Smooth muscle cell (in vitro differentiated cells): ENCODE measurements around the gene PRR9. TPM values are rescaled to one million over a fixed set of nuclear protein-coding genes. Genes with fewer than 3 reads are reported as not detected.

ENCODE experiments used
- DNase-seq: peaks from one replicate; lab custom pipeline; 2025; ENCODE audit not compliant: unreplicated experiment; lab: John Stamatoyannopoulos, UW
- H2AFZ ChIP-seq: fragments of 200-600 bp; sonication (generic); 2 replicates; pipeline ENCODE4 v1.6.0; 2016; ENCODE audit warnings: antibody characterized with exemption, low read depth, mild to moderate bottlenecking
- H3F3A ChIP-seq: fragments of 200-600 bp; sonication (generic); 2 replicates; pipeline ENCODE4 v1.6.0; 2017; ENCODE audit warnings: antibody characterized with exemption, low read depth
- H3K27ac ChIP-seq: fragments of 200-600 bp; sonication (generic); 2 replicates; pipeline ENCODE4 v1.5.1; 2016; ENCODE audit warnings: low read depth, mild to moderate bottlenecking
- H3K27me3 ChIP-seq: fragments of 200-600 bp; sonication (generic); 2 replicates; pipeline ENCODE4 v1.6.1; 2016; ENCODE audit warnings: low read depth, mild to moderate bottlenecking
- H3K36me3 ChIP-seq: fragments of 200-600 bp; sonication (generic); 2 replicates; pipeline ENCODE4 v1.5.1; 2016; ENCODE audit warnings: low read depth
- H3K4me1 ChIP-seq: fragments of 200-600 bp; sonication (generic); 2 replicates; pipeline ENCODE4 v1.5.1; 2016; ENCODE audit warnings: low read depth
- H3K4me2 ChIP-seq: fragments of 200-600 bp; sonication (generic); 2 replicates; pipeline ENCODE4 v1.6.0; 2016; ENCODE audit warnings: mild to moderate bottlenecking
- H3K4me3 ChIP-seq: fragments of 200-600 bp; sonication (generic); 2 replicates; pipeline ENCODE4 v1.5.1; 2016; ENCODE audit warnings: mild to moderate bottlenecking
- H3K79me2 ChIP-seq: fragments of 200-600 bp; sonication (generic); 2 replicates; pipeline ENCODE4 v1.6.0; 2016; ENCODE audit warnings: low read depth, mild to moderate bottlenecking
- H3K9ac ChIP-seq: fragments of 200-600 bp; sonication (generic); 2 replicates; pipeline ENCODE4 v1.6.0; 2016; ENCODE audit warnings: low read depth
- H3K9me3 ChIP-seq: fragments of 200-600 bp; sonication (generic); replicated peaks from 2 replicates; pipeline ENCODE4 v1.5.1; 2016; ENCODE audit warnings: low read depth
- H4K20me1 ChIP-seq: fragments of 200-600 bp; sonication (generic); 2 replicates; pipeline ENCODE4 v1.6.0; 2016; ENCODE audit warnings: low read depth
- CTCF ChIP-seq: fragments of 200-600 bp; sonication (generic); IDR thresholded peaks from 2 replicates; pipeline ENCODE4 v1.5.1; 2017; ENCODE audit warnings: borderline replicate concordance, mild to moderate bottlenecking, antibody characterized with exemption; ENCODE audit not compliant: insufficient read depth, poor library complexity, severe bottlenecking
- WGBS: methylation state at CpG from one replicate; pipeline ENCODE4 v1.1.7; 2016; ENCODE audit warnings: low lambda C conversion rate; 5-methylcytosine and 5-hydroxymethylcytosine counted together
- polyA plus RNA-seq: library from polyadenylated mRNA; unstranded; fragments of >200 nt; fragmentation: Nextera tagmentation; extraction: Ambion mirVana; gene quantifications from 2 replicates; pipeline ENCODE4 v1.2.1, GENCODE V29; 2016
- total RNA-seq: library from RNA; depleted of rRNA; stranded (reverse); fragments of >200 nt; gene quantifications from 2 replicates; pipeline ENCODE4 v1.2.3, GENCODE V29; 2014

The PRR9 gene
- total and polyA plus RNA-seq, 2 experiments from 2014 or later, result 3.0 to 9.0 TPM

GRCh38 chr1:153248176-153248879 is 30.9 kb downstream of the PRR9 start:
- Histone ChIP-seq H3K9me3 (peaks cover 5% of the 10 kb centered on the region), H2AFZ (no peak overlapping the region), H3K27me3 (no peaks in the 10 kb centered on the region), H3K27ac (no peak overlapping the region), H3K4me3 (no peak overlapping the region), H3K4me2 (no peak overlapping the region), H3K4me1 (no peaks in the 10 kb centered on the region), H3K36me3 (no peaks in the 10 kb centered on the region), H3K79me2 (no peaks in the 10 kb centered on the region), H3K9ac (no peak overlapping the region), H4K20me1 (no peaks in the 10 kb centered on the region), H3F3A (no peaks in the 10 kb centered on the region)
- DNase-seq, result no peak
- WGBS, result 56% methylated on average over 5 of the region's 5 CpGs
- no peak for TF ChIP-seq CTCF

GRCh38 chr1:153250166-153250565 is 32.8 kb downstream of the PRR9 start:
- DNase-seq, result no peak
- no peak overlapping the region for H2AFZ ChIP-seq
- H4K20me1 ChIP-seq, result no peaks in the 10 kb centered on the region
- H3K9me3 ChIP-seq, result peaks cover 5% of the 10 kb centered on the region
- no peaks in the 10 kb centered on the region for H3F3A ChIP-seq
- TF ChIP-seq CTCF, result no peak
- no peak overlapping the region for H3K4me2 ChIP-seq
- WGBS, result 60% methylated on average over 1 of the region's 1 CpG
- no peaks in the 10 kb centered on the region for H3K4me1 ChIP-seq
- H3K36me3 ChIP-seq, result no peaks in the 10 kb centered on the region
- no peak overlapping the region for H3K27ac ChIP-seq
- H3K79me2 ChIP-seq, result no peaks in the 10 kb centered on the region
- no peak overlapping the region for H3K4me3 ChIP-seq
- no peaks in the 10 kb centered on the region for H3K27me3 ChIP-seq
- H3K9ac ChIP-seq, result no peak overlapping the region

DNA sequence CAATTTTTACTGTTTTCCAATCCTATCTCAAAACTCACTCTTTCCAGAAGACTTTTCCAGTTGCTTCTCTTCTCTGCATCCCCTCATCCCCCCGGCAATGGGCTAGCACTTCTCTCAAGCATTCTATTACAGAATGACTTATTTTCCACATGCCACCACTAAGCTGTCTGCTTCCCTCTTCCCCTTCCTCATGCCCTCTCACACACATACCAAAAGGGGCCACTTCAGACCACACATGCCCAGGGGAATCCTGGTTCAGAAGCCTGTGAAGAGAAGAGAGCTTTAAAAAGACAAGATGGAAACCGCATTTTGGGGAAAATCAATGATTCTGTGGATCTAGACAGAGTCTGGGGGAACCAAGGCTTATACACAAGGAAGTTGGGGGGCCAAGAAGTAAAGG is 33.7 kb downstream of the PRR9 start:
- no peak for DNase-seq
- Histone ChIP-seq H3K4me3 (no peak overlapping the region), H2AFZ (no peak overlapping the region), H3K27me3 (no peaks in the 10 kb centered on the region), H3K79me2 (no peaks in the 10 kb centered on the region), H3K4me1 (no peaks in the 10 kb centered on the region), H3K9me3 (peaks cover 5% of the 10 kb centered on the region), H3K36me3 (no peaks in the 10 kb centered on the region), H3F3A (no peaks in the 10 kb centered on the region), H3K27ac (no peak overlapping the region), H3K9ac (no peak overlapping the region), H4K20me1 (no peaks in the 10 kb centered on the region), H3K4me2 (no peak overlapping the region)
- TF ChIP-seq CTCF, result no peak
- WGBS, result 59% methylated on average over 2 of the region's 2 CpGs

- no peaks in the 10 kb centered on the region for H3F3A ChIP-seq
- H3K36me3 ChIP-seq, result no peaks in the 10 kb centered on the region
- H4K20me1 ChIP-seq, result no peaks in the 10 kb centered on the region
- H3K27me3 ChIP-seq, result no peaks in the 10 kb centered on the region
- H3K9ac ChIP-seq, result no peak overlapping the region
- no peaks in the 10 kb centered on the region for H3K4me1 ChIP-seq
- no peak overlapping the region for H2AFZ ChIP-seq
- H3K4me2 ChIP-seq, result no peak overlapping the region
- no peak overlapping the region for H3K27ac ChIP-seq
- no peak overlapping the region for H3K4me3 ChIP-seq
- no peak for DNase-seq
- 56% methylated on average over 3 of the region's 3 CpGs for WGBS
- H3K79me2 ChIP-seq, result no peaks in the 10 kb centered on the region
- TF ChIP-seq CTCF, result no peak
- peaks cover 5% of the 10 kb centered on the region for H3K9me3 ChIP-seq
These were observed 34.2 kb downstream of the PRR9 start for GRCh38 chr1:153251562-153251961.
